HG02798 (cell line): ENCODE results near the gene TCF4.
A peak's percentile ranks its signal among the peaks of the same experiment; 100 is the strongest.

Source experiments
- ATAC-seq: cut with Tn5 transposase; IDR thresholded peaks from one replicate; pipeline ENCODE4 v1.9.1; 2021; ENCODE audit warnings: mild to moderate bottlenecking; ENCODE audit not compliant: unreplicated experiment, poor library complexity

The TCF4 gene

GRCh38 chr18:55509631-55510324 is 78.2 kb downstream of the TCF4 start:
- peak; percentile 86 for ATAC-seq

- ATAC-seq, result no peak
Observed at GRCh38 chr18:55508651-55509050, 79.3 kb downstream of the TCF4 start.

- no peak for ATAC-seq
Observed at GRCh38 chr18:55506074-55506473, 81.9 kb downstream of the TCF4 start.

- no peak for ATAC-seq
Observed at GRCh38 chr18:55504808-55505207, 83.2 kb downstream of the TCF4 start.

- no peak for ATAC-seq
Observed at GRCh38 chr18:55503167-55503820, 84.7 kb downstream of the TCF4 start.

- ATAC-seq, result no peak
Observed at GRCh38 chr18:55501982-55502710, 85.8 kb downstream of the TCF4 start.

- no peak for ATAC-seq
Observed at GRCh38 chr18:55501579-55501978, 86.4 kb downstream of the TCF4 start.

GRCh38 chr18:55500316-55501086 is 87.5 kb downstream of the TCF4 start:
- ATAC-seq, result no peak

GRCh38 chr18:55499526-55499925 is 88.5 kb downstream of the TCF4 start:
- no peak for ATAC-seq

GRCh38 chr18:55497825-55498403 is 90.1 kb downstream of the TCF4 start:
- ATAC-seq, result no peak

- no peak for ATAC-seq
Observed at GRCh38 chr18:55494899-55495298, 93.1 kb downstream of the TCF4 start.

GRCh38 chr18:55494441-55494840 is 93.6 kb downstream of the TCF4 start:
- ATAC-seq, result no peak

GRCh38 chr18:55491616-55492015 is 96.4 kb downstream of the TCF4 start:
- no peak for ATAC-seq

- ATAC-seq, result peak; percentile 72
Observed at GRCh38 chr18:55489034-55489986, 98.7 kb downstream of the TCF4 start.

GRCh38 chr18:55488473-55488872 is 99.5 kb downstream of the TCF4 start:
- no peak for ATAC-seq

- ATAC-seq, result no peak
Observed at GRCh38 chr18:55487997-55488396, 100.0 kb downstream of the TCF4 start.

- no peak for ATAC-seq
Observed at GRCh38 chr18:55486936-55487335, 101.1 kb downstream of the TCF4 start.

- ATAC-seq, result no peak
Observed at GRCh38 chr18:55485666-55486065, 102.3 kb downstream of the TCF4 start.

- ATAC-seq, result no peak
Observed at GRCh38 chr18:55484773-55485172, 103.2 kb downstream of the TCF4 start.
